ELF-1 (cell line): Measurements from ENCODE around the gene GPER1.

ENCODE experiments used
- DNase-seq: peaks from one replicate; pipeline ENCODE4 v3.0.0-alpha.2; 2016; ENCODE audit warnings: low read depth, low spot score

Gene GPER1

GRCh38 chr7:1117321-1117928 is 29.5 kb downstream of the GPER1 start:
- DNase-seq = no peak

- DNase-seq = no peak
Measured at GRCh38 chr7:1119201-1119600, 31.3 kb downstream of the GPER1 start.

- no peak for DNase-seq
Measured at GRCh38 chr7:1120791-1121190, 32.9 kb downstream of the GPER1 start.

GRCh38 chr7:1121476-1121875 is 33.6 kb downstream of the GPER1 start:
- no peak for DNase-seq

- no peak for DNase-seq
Measured at GRCh38 chr7:1121886-1122831, 34.2 kb downstream of the GPER1 start.

- DNase-seq = no peak
Measured at GRCh38 chr7:1122832-1123501, 35.1 kb downstream of the GPER1 start.

- DNase-seq = peak; percentile 92
Measured at GRCh38 chr7:1123715-1124114, 35.8 kb downstream of the GPER1 start.

GRCh38 chr7:1124164-1124563 is 36.3 kb downstream of the GPER1 start:
- DNase-seq = no peak

- DNase-seq = no peak
Measured at GRCh38 chr7:1124816-1125602, 37.1 kb downstream of the GPER1 start.

GRCh38 chr7:1125603-1125969 is 37.7 kb downstream of the GPER1 start:
- DNase-seq = no peak

GRCh38 chr7:1127001-1127400 is 39.1 kb downstream of the GPER1 start:
- no peak for DNase-seq

- DNase-seq = no peak
Measured at GRCh38 chr7:1129431-1129830, 41.5 kb downstream of the GPER1 start.

- DNase-seq = no peak
Measured at GRCh38 chr7:1130021-1130990, 42.4 kb downstream of the GPER1 start.

GRCh38 chr7:1131471-1132265 is 43.8 kb downstream of the GPER1 start:
- no peak for DNase-seq

- no peak for DNase-seq
Measured at GRCh38 chr7:1134951-1135350, 47.0 kb downstream of the GPER1 start.

GRCh38 chr7:1136841-1137516 is 49.1 kb downstream of the GPER1 start:
- peak; percentile 41 for DNase-seq

- no peak for DNase-seq
Measured at GRCh38 chr7:1137517-1138167, 49.7 kb downstream of the GPER1 start.

- DNase-seq = no peak
Measured at GRCh38 chr7:1140476-1141104, 52.7 kb downstream of the GPER1 start.
